Measurements from ENCODE around the gene FOXJ3.

DNA sequence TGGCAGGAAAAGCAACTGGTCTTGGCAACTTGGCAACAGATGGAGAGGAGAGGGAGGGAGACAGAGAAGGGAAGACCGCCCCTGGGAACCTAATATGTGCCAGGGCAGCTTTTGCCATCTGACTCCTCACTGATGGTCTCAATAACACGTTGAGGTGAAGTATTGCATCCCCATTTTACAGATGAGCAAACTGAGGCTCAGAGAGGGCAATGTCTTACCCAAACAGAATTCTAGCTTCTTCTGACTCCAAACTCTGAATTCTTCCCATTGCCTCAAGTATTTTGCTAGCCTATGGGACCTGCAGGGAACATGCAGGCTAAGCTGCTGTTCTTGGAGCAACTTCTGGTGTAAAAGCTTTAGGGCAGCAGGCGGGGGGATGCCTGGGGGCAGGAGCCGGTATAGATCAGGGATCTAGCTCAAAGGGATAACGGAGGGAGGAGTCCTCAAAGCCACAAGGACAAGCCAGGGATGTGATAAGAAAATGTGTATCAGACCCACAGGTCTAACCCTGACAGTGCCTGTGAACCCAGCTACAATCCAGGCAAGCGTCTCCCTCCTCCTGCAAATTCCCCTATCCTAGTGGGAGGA, 163.3 kb downstream of the FOXJ3 start:
- TF ChIP-seq, protein P1, sequence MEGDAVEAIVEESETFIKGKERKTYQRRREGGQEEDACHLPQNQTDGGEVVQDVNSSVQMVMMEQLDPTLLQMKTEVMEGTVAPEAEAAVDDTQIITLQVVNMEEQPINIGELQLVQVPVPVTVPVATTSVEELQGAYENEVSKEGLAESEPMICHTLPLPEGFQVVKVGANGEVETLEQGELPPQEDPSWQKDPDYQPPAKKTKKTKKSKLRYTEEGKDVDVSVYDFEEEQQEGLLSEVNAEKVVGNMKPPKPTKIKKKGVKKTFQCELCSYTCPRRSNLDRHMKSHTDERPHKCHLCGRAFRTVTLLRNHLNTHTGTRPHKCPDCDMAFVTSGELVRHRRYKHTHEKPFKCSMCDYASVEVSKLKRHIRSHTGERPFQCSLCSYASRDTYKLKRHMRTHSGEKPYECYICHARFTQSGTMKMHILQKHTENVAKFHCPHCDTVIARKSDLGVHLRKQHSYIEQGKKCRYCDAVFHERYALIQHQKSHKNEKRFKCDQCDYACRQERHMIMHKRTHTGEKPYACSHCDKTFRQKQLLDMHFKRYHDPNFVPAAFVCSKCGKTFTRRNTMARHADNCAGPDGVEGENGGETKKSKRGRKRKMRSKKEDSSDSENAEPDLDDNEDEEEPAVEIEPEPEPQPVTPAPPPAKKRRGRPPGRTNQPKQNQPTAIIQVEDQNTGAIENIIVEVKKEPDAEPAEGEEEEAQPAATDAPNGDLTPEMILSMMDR (IDR thresholded peaks at IDR 0.05) = no peak
- no peak for TF ChIP-seq EP300 (IDR thresholded peaks at IDR 0.05)
- TF ChIP-seq POLR2A (IDR thresholded peaks at IDR 0.05) = no peak
